HG02884 (cell line): Measurements from ENCODE around the gene CANX.
A peak's percentile ranks its signal among the peaks of the same experiment; 100 is the strongest.
"Not testable (repeated sequence)": the region's sequence is repeated elsewhere in the genome, so short reads cannot be mapped to it uniquely, and the experiment has no call there.

Source experiments
- ATAC-seq: cut with Tn5 transposase; IDR thresholded peaks from one replicate; pipeline ENCODE4 v1.9.1; 2021; ENCODE audit warnings: mild to moderate bottlenecking, moderate library complexity; ENCODE audit not compliant: unreplicated experiment

The CANX gene

DNA sequence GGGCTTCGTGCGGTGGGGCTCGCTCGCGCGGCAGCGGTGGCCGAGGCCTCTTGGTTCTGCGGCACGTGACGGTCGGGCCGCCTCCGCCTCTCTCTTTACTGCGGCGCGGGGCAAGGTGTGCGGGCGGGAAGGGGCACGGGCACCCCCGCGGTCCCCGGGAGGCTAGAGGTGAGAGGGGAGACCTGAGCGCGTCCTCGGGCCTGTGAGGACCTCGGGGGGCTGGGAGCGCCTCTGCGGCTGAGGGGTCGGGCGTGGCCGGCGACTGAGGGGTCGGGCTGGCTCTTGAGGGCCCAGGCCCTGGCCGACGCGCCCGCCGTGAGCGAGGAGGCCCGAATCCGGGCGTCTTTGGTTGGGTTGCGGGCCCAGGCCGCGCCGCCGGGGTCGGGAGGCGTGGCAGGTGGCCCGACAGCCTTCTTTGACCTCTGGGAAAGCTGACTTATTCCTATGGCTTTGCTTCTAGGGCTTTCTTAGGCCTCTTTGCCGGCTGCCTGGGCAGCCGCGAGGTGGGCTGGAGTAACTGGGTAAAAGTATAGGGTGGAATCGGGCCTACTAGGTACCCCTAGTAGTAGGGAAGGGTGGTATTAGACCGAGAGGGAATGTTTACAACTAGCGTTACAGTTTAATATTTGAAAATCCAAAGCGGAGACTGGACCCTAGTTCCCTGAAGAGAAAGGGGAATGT lies at the start of gene CANX:
Gene CANX, plus strand, starts transcription at position 33 of the 681 bp plus-strand sequence. CDS start 6,715 bp downstream, outside the sequence.
- ATAC-seq, result no peak

DNA sequence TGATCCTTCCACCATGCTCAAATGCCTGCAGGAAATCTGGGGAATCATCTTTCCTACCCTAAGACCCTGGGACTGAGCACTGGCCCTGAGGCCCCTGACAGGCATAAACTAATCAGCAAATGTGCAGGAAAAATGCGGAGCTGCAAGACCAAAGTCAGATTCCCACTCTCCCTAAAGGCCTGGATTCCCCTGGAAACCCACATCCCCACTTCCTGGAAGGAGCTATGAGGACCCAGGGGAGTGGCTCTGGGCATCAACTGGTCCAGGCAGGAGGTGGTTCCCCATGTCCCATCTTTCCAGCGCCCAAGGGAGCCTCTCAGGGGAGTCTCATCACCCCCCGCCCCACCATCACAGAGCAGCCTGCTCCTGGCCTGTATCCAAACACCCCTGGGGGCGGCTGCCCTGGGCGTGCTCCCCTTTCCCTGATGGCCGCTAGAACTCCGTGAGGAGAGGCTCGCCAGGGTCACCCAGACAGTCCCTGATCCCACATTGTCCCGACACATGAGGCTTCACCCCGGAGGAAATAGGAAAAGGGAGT lies 49.5 kb upstream of the CANX start:
- not testable (repeated sequence) for ATAC-seq

DNA sequence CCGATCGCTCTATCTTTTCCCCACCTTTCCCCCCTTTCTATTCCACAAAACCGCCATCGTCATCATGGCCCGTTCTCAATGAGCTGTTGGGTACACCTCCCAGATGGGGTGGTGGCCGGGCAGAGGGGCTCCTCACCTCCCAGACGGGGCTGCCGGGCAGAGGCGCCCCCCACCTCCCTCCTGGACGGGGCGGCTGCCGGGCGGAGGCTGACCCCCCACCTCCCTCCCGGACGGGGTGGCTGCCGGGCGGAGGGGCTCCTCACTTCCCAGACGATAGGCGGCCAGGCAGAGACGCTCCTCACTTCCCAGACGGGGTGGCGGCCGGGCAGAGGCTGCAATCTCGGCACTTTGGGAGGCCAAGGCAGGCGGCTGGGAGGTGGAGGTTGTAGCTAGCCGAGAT lies 48.5 kb upstream of the CANX start:
- not testable (repeated sequence) for ATAC-seq

DNA sequence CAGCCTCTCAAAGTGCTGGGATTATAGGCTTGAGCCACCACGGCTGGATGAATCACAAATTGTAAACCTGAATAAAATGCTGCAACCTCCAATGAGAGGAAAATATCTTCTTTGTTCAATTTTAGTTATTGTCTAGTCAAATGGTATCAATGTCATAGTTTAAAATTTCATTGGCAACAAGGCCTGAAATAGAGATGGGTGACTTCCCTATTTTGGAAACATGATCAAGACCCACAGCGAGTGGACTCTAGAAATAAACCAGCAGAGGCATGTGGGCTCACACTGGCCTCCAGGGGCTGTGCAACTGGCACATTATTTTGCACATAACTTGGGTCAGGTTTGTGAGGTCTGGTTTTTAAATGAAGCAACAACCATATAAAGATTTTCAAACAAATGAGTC lies 45.6 kb upstream of the CANX start:
- not testable (repeated sequence) for ATAC-seq

- peak; percentile 78 for ATAC-seq
These were observed 41.2 kb upstream of the CANX start for GRCh38 chr5:179657302-179658178.

DNA sequence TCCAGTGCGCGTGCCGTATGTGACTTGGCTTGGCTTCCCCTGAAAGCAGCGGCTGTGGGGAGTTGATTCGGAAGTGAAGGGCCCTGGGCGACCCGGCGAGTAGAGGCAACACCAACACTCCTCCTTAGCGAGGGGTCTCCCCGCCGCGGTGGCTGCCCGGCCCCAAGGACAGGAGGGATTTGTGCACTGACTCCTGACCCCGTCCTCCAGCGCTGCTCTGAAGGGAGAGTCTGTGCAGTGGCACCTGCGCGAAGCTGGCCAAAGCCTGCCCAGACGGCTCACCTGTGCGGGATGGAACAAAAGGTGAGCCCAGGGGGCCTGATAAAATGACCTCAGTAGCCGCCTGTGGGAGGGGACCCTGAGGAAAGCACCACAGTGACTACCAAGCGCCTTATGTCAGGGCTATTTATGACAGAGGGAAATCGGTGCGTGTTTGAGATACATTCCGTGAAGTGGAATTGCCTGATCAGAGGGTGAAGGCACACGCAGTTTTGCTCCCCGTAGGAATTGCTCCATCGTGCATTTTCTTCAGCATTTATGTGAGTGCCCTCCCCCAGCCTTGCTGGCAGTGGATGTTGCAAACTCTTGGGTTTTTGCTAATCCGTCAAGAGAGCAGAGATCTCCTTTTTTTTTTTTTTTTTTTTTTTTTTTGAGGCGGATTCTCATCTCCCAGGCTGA lies 40.4 kb upstream of the CANX start:
- ATAC-seq, result peak; percentile 57

GRCh38 chr5:179661647-179662046 lies 37.1 kb upstream of the CANX start:
- not testable (repeated sequence) for ATAC-seq

DNA sequence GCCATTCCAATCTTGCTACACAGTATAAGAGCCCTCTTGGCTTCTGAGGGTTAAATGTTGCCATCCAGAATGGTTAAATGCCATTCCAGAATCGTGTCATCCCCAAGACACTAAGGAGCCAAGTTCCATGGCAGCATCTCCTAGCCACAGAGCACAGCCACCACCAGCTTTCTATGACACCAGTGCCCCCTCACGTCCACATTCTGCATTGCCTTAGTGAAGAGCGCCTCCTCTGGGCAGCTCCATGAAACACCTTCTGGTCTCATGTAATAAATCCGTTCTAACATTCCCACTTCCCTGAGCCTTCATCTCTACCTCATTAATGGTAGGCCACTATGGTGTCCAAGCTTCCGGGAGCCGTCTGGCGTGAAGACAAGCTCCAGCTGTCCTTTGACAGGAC lies 30.4 kb upstream of the CANX start:
- peak; percentile 68 for ATAC-seq

DNA sequence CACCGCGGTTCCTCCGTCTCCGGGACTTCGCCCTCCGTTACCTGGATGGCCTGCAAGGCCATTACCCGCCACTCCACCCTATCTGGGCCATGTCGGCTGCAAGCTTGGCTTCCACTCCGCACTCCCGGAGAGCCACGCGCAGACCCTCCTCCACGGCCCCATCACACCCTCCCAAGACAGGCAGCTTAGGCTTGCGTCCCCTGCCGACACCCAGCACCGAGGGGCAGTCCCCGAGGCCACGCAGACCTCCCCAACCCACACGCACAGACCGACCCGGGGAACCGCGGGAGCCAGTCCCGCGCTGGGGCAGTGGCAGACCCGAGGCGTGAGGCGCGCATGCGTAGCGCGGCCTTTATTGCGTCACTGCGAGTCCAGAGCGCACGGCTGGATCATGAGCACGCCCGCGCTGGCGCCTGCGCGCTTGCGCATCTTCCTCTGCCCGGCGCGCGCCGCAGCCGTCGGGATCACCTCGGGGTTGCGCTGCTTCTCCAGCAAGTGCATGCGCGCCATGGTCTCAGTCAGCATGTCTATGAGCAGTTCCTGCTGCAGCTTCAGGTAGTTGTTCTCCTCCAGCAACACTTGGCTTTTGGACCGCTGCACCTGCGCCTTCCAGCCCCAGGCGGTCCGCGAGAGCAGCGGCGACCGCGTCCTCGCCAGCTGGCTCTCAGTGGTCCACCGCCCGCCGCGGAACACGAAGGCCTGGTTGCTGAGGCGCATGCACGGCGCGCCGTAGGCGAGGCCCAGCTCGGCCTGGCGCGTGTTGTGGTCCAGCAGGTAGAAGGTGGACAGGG lies 20.3 kb upstream of the CANX start:
- ATAC-seq, result peak; percentile 88

DNA sequence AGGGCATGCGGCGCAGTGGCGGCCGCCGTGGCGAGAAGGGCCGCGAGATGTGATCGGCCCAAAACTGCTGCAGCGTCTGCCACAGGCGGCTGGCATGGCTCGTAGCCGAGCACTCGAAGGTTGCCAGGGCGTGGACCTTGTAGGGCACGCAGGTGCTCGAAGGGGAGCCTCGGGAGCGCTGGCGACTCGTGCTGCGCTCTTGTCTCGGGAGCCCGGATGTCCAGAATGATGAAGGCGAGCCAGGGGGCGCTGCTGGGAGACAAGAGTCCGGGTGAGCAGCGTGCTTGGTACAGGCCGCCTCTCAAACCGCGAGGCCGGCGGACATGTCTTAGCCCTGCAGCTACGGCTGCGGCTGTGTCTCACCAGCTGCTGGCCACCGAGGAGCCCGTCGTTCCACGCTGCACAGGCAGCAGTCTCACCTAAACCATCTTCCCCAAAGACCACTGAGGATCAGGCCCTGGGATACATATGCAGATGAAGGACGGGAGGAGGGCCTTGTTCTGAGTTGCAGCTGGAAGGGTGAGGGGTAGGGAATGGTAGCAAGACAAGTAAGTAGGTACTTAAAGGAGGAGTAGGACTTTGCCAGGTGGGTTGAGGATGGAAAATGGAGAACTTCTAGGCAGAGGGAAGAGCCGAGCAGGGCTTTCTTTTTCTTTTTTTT lies 19.6 kb upstream of the CANX start:
- ATAC-seq, result peak; percentile 7

DNA sequence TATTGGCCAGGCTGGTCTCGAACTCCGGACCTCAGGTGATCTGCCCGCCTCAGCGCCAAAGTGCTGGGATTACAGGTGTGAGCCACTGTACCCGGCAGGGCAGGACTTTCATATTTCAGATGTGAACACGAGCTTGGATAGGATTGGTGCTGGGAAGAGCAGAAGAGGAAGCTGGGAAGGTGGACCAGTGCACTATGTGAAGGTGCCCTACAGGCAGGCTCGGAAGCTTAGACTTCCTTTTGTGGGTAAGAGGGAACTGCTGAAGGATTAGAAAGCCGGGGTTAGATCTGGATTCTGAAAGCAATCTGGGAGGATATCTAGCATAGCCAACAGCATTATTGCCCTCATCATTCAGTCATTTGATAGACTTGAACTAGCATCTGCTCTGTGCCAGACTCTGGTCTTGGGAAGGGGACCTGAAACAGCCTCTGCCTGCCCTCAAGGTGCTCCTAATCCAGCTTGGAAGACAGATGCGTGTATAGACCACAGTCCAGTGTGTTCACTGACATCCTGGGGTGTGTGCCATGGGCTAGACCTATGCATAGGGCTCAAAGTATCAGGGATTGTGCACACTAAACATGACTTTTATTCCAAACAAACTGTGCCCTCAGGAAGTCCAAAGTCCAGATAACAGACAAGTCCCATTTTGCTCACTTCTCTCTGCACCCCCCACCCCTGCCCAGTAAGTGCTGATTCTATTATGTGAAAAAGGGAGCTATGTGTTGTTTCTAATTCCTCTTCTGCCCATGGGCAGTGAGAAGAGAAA lies 18.6 kb upstream of the CANX start:
- ATAC-seq, result no peak

- ATAC-seq, result no peak
These were observed 17.9 kb upstream of the CANX start, which contains the start of gene CBY3 for GRCh38 chr5:179680780-179681401. CBY3 (minus strand) TSS chr5:179681034; CDS start chr5:179680918, 116 bp downstream.

GRCh38 chr5:179689212-179689611 lies 9.6 kb upstream of the CANX start:
- ATAC-seq, result not testable (repeated sequence)

DNA sequence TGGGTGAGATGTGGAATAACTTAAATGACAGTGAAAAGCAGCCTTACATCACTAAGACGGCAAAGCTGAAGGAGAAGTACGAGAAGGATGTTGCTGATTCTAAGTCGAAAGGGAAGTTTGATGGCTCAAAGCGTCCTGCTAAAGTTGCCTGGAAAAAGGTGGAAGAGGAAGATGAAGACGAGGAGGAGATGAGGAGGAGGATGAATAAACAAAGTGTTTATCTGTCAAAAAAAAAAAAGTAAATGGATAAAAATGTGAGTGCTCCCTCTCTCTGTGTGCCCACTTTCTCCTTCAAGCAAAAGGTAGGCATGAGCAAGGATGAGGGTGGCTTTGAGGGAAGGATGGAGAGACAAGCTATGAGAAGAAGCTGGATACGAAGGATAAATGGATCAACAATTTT lies 4.2 kb upstream of the CANX start:
- ATAC-seq, result no peak

- no peak for ATAC-seq
These were observed 2.2 kb upstream of the CANX start for GRCh38 chr5:179696603-179697002.

GRCh38 chr5:179697108-179697507 lies 1.7 kb upstream of the CANX start:
- no peak for ATAC-seq

DNA sequence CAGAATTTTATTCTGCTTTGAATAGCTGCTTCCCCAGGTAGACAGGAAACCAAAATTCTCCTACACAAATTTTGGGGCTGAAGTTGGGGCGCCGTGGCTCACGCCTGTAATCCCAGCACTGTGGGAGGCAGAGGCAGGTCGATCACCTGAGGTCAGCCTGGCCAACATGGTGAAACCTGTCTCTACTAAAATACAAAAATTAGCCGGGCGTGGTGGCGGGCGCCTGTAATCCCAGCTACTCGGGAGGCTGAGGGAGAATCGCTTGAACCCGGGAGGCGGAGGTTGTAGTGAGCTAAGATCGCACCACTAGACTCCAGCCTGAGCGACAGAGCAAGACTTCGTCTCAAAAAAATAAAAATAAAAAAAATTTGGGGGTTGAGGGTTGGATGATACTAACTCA lies 1.2 kb upstream of the CANX start:
- ATAC-seq, result not testable (repeated sequence)
